GM18517 (cell line): ENCODE results near the gene GPR160.

Experiments
- ATAC-seq: cut with Tn5 transposase; IDR thresholded peaks from one replicate; pipeline ENCODE4 v1.9.1; 2021; ENCODE audit warnings: mild to moderate bottlenecking, moderate library complexity; ENCODE audit not compliant: unreplicated experiment

The GPR160 gene

GRCh38 chr3:170063691-170064090, 25.9 kb downstream of the GPR160 start:
- ATAC-seq, result no peak

- no peak for ATAC-seq
Measured at GRCh38 chr3:170064108-170064507, 26.3 kb downstream of the GPR160 start.

GRCh38 chr3:170075441-170076091, 37.8 kb downstream of the GPR160 start:
- no peak for ATAC-seq

- ATAC-seq, result no peak
Measured at GRCh38 chr3:170076715-170077238, 39.0 kb downstream of the GPR160 start.

- ATAC-seq, result no peak
Measured at GRCh38 chr3:170077361-170077760, 39.6 kb downstream of the GPR160 start.

GRCh38 chr3:170078620-170079281, 41.0 kb downstream of the GPR160 start:
- ATAC-seq, result no peak

GRCh38 chr3:170079536-170080165, 41.9 kb downstream of the GPR160 start:
- no peak for ATAC-seq

GRCh38 chr3:170080605-170081004, 42.8 kb downstream of the GPR160 start:
- no peak for ATAC-seq

- no peak for ATAC-seq
Measured at GRCh38 chr3:170081079-170081741, 43.4 kb downstream of the GPR160 start.

- no peak for ATAC-seq
Measured at GRCh38 chr3:170083343-170083742, 45.5 kb downstream of the GPR160 start.

GRCh38 chr3:170085396-170085795, 47.6 kb downstream of the GPR160 start:
- no peak for ATAC-seq

GRCh38 chr3:170089862-170090600, 52.2 kb downstream of the GPR160 start:
- ATAC-seq, result no peak

GRCh38 chr3:170090601-170090981, 52.8 kb downstream of the GPR160 start:
- no peak for ATAC-seq

GRCh38 chr3:170092907-170093306, 55.1 kb downstream of the GPR160 start:
- no peak for ATAC-seq

- ATAC-seq, result no peak
Measured at GRCh38 chr3:170095771-170096170, 58.0 kb downstream of the GPR160 start.

GRCh38 chr3:170096342-170096741, 58.5 kb downstream of the GPR160 start:
- ATAC-seq, result no peak

GRCh38 chr3:170098753-170099152, 61.0 kb downstream of the GPR160 start:
- ATAC-seq, result no peak

GRCh38 chr3:170100944-170101343, 63.1 kb downstream of the GPR160 start:
- no peak for ATAC-seq

GRCh38 chr3:170102431-170102830, 64.6 kb downstream of the GPR160 start:
- ATAC-seq, result no peak

GRCh38 chr3:170107941-170108340, 70.1 kb downstream of the GPR160 start:
- ATAC-seq, result no peak

- no peak for ATAC-seq
Measured at GRCh38 chr3:170108955-170109354, 71.2 kb downstream of the GPR160 start.
